HG03354 (cell line): Measurements from ENCODE around the gene GYG1.
"Not testable (repeated sequence)": the region's sequence is repeated elsewhere in the genome, so short reads cannot be mapped to it uniquely, and the experiment has no call there.

Source experiments
- ATAC-seq: cut with Tn5 transposase; IDR thresholded peaks from one replicate; pipeline ENCODE4 v1.9.1; 2021; ENCODE audit warnings: mild to moderate bottlenecking; ENCODE audit not compliant: unreplicated experiment, poor library complexity, severe bottlenecking

Gene GYG1

DNA sequence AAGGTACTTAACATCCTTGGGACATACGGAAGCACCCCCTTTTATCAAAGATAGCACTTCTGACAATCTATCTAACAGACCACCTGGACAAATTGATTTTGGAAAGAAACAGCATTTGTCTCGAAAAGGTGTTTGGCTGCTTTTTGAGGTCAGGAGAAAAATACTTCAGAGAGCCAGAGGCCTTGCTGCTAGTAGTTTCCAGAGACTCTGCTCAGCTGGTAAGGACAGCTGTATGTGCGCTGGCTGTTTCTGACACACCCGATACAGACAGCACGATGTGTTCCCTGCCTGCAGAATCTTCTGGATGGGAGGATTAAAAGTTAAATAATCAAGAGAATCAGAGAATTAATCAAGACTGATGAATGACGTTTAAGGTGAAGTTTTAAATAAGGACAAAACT, 15.6 kb upstream of the GYG1 start:
- ATAC-seq: no peak

DNA sequence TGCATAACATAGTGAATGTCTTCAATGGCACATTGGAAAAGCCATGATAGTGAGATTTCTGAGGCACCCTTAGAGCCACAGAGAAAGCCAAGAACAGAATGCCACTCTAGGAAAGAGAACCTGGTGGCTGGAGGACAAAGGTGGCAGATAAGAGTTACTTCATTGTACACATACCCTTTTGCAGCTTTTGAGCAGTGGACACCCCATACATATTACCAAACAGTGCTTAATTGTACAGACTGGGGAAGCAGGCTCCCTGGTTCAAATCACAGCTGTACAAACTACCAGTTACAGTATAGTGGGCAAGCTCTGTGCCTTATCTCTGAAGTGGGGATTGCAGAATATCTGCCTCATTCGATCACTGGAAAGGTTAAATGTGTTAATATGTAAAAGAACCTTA, 10.1 kb upstream of the GYG1 start:
- ATAC-seq: no peak

DNA sequence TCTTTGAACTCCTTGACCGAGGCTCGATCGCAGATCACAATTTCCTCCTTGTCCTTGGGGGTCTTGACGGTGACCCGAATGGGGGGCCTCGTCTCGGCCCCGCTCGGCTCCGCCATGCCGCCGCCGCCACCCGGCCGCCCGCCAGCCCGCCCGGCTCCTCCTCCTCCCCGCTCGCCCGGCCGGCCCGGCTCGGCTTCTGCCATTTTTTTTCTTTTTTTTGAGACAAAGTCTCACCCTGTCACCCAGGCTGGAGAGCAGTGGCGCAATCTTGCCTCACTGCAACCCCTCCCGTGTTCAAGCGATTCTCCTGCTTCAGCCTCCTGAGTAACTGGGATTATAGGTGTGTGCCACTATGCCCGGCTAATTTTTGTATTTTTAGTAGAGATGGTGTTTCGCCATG, 3.8 kb upstream of the GYG1 start:
- not testable (repeated sequence) for ATAC-seq

DNA sequence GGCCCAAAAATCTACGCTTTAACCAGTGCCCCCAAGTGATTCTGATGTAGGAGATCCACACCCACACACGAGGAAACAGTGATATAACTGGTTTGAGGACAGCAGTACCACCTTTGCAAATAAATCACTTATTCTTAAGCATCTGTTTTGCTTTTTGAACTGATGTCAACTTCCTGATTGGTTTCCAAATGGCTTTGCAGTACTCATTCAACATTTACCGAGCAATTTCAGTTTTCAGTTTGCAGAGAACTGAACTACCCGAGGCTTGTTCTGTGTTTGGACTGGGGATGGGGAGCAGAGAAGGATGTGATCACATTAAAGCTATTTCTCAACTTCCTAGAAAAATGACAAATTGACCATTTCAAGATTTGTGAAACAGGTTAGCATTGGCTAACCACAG, 1.1 kb upstream of the GYG1 start:
- ATAC-seq: peak; percentile 41

DNA sequence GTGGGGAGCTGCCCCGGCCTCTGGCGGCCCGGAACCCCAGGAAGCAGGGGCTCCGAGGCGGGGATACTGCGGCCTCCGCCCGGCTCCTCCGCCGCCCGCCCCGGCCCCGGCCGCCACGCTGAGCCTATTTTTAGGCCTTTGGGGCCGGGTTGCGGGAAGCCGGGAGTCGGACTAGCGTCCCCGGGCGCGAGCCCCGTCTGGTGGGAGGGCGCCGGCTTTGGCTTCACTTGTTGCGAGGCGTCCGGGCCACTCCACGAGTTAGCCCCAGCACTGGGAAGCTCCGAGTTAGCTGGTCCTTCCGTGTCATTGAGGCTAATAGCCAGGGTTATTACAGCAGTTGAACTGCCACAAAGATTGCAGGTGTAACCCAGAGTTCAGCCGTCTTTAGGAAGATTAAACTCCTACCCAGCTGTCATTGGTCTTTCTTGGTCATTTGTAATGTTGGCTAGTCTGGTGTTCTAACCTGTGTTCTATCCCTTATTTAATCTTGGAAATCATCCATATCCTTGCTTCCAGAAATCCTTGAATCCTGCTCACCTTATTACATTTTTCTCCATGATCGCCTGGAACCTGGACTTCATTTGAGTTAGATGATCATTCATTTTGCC, 791 bp downstream of the GYG1 start:
- peak; percentile 32 for ATAC-seq

DNA sequence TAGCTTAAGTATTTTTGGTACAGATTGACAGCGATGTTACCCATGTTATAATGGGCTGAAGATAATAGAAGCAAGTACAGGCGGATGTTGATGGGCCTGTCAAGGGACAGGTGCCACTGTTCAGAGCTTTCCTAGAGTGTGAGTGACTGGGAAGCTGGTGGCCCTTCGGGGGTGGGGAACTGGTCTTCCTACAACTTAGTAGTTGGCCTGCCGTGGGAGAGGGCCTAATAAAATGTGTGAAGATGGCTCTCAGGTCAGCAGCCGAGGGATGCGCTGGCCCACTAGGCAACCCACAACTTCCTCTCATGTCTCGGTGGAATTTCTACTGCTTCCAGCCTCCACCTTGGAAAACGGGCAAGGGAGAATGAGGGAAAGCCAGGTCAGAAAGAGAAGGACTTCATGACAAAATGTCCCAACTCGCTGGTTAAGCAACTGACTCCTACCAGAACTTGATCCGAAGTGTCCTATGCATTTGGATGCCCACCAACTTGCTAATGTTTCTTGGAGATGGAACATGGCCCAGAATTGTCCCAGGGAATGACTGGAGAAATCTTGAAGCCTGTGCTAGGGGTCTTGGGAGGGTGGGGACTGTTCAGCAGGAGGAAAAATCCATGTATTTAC, 1.4 kb downstream of the GYG1 start:
- no peak for ATAC-seq

DNA sequence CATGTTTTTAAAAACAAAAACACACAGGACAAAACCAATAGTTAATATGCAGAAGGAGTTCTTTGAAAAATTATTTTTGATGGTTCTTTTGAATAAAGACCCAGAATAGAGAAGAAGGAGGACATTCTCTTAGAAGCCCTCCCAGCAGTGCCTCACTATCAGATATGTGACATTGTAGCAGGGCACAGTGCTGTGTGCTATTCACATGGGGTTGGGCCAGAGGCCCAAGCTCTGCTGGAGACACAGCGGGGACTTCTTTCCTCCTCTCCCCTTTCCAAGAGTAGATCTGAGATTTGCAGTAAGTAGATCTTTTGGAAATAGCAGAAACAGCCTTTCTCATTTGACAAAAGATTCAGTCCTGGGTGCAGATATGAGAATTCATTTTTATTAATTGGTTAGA, 6.3 kb downstream of the GYG1 start:
- ATAC-seq: no peak

DNA sequence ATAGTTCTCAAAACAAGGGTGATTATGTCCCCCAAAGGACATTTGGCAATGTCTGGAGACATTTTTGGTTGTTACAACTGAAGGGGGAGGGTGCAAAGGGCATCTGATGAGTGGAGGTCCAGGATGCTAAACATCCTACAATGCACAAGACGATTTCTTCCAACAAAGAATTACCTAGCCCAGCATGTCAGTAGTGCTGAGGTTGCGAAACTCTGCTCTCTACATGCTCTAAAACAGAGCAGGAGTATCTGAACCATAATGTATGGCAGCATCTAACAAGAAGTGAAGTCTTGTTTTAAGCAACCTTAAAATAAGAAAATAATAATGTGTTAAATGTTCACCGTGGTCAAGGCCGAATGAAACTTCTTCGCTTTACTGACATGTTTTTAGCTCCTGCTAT, 7.0 kb downstream of the GYG1 start:
- ATAC-seq: no peak

DNA sequence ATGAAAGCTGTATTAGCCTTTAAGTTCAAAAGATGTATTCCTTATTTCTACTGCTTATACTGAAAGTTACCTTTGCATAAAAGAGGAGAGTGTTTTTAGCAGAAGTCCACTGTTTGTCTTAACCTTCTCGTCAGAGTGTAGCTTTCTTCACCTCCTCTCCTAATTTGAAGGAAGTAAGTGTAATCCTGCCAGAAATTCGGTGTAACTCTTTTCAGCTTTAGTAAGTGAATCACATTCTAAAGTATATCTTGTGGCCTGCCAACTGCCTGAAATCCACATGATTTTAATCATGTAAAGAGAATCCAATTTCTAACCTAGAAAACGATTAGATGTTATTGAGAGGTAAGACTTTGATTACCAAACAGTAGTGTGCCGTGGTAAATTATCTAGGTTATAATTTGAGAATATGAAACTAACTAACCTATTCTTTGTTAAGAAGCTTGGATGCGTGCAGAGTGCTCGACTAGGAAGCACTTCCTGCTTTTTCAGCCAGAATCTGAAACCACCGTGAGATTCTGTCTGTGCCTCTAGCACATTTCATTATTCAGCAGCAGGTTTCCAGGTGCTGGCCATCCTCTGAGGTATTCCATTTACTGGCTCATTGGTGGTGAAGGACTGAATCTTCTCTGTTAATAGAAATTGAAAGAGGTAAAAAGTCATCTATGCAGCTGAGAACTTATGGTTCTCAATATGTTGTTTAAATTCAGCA, 7.5 kb downstream of the GYG1 start:
- ATAC-seq: peak; percentile 43

DNA sequence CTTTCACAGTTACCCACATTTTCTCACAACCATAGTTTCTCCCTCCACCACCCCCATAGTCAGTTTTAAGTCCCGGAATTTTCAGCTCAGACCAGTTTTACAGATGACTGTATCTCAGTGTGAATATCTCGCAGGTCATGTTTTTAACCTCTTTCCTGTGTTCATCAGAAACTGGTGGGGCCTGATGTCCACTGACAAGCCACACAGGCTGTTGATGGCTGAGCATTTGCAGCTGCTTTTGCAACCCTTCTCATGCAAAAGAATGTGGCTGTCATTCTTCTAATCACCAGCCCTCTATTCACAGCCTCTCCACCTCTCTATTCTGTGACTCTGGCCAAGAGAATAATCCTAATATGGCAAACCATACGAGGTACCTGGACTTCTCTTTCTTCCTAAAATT, 8.5 kb downstream of the GYG1 start:
- ATAC-seq: no peak

DNA sequence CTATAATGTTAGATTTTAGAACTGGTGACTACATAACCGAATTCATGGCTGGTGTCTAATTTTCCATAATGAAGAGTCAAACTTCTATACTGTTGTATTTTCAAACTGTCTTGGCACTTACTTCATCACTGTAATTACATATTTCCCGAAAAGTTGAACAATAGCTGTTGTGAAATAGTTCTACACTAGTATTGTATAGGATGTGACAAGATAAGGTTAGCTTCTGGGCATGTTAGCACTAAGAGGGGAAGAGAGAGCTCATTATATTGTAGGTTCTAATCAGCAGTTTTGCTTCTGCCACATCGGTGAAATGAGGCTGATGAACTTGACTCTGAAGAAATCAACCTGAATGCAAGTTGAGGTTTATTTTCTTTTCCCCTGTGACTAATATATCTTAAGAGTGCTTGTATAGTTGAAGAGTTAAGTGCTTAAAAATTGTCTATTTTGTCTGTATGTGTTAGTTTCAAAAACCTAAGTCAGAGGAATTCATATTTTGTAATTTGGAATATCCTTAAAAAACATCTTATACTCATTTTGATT, 8.9 kb downstream of the GYG1 start:
- ATAC-seq: no peak

DNA sequence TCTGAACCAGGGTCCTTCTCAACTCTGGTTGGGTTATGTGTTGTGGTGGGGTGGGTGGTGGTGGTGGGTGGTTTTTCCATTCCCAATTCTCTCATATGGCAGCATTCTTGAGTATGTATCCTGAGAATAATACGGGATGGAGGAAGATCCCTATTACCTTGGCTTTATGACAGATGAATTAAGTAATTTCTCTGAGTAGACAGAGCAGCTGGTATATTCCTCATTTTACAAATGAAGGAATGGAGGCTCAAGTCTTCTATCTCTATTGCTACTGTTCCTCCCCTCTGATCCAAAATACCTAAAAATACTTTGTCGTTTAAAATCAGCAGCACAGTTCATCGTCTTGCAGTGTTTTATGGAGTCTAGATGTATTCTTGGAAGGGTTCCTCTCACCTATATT, 10.4 kb downstream of the GYG1 start:
- ATAC-seq: no peak

DNA sequence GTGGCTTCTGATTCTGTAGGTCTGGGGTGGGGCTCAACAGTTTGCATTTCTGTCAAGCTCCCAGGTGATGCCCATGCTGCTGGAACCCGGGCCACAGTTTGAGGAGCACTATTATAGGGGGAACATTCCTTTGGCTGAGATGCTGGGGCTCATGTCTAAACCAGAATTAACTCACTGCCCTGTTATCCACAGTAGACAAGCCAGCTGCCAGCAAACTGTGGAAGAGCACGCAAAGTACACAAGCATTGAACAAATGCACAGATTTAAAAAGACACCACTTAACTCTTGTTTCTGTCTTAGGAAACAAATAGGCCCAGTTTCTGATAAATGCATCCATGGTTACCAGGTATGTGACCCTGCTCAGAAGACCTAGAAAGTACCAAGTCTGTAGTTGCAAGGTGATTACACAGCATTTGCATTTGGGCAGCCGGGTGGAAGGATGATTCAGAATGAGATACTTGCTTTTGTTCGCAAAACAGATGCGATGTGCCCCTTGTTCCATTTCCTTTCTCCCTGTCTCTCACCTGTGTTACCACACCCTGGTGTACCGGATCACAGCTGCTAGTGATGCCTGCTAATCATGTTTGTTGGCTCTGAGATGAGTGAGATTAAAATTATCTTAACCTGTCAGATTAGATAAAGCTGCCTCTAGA, 12.4 kb downstream of the GYG1 start:
- peak; percentile 90 for ATAC-seq

DNA sequence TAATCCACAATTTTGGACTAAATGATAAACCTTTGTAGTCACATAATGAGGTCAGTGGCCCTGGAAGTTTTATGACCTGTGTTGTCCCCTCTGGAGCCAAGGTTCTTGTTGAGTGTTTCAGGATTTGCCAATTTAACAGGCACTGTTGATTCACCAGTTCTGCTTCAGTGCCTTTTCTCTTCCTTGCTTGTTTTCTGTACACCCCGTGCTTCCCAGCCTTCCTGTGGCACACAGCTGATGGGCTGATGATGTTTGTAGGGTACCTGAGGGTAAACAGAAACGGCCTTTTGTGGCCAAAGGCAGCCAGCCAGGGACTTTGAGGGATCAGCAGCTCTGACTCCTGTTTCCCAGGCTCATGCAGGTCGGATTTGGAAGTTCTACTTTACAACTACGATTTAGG, 13.3 kb downstream of the GYG1 start:
- ATAC-seq: no peak

DNA sequence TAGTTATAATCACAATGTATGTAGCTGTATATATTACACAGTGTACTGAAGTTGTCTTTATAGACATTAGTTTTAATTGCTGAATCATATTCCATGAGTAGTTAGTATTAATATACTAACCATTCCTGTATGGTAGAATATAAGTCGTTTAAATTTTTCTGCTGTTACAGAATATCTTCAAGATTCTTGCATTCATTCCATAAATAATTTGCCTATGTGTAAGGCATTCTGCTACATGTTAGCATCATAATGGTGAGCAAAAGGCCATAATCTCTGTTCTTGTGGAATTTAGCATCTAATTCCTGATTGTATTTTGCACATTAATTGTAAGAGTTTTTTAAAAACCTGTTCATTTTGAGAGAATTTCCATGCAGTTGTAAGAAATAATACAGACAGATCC, 14.1 kb downstream of the GYG1 start:
- ATAC-seq: no peak

DNA sequence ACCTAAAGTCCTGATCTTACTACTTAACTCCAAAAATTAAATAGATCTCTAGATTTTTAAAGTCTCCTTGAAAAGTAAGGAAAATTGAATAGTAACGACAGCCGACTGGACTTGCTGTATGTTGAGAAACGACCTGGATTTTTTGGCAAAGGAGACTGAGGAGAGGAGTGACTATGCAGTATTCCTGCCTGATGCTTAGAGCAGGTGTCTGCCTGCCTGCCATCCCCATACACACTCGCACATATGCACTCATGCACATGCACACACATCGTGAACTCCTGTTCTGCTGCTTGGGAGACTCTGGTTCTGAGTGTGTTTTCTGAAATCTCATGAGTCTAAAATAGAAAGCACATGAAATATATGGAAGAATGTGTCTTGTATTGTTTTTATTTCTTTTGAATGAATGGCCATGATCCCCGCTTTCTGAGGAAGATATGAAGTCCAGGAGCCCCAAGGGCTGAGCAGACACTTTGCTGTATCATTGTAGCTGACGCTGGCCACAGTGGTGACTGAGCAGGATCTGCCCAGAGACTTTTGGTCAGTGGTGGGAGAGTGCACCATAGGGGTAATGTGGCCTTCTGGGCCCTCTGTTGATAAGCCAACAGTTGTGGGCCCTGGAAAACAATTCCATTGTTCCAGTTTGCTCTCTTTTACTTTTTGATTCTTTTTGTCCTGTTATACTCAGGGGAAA, 16.4 kb downstream of the GYG1 start:
- no peak for ATAC-seq

DNA sequence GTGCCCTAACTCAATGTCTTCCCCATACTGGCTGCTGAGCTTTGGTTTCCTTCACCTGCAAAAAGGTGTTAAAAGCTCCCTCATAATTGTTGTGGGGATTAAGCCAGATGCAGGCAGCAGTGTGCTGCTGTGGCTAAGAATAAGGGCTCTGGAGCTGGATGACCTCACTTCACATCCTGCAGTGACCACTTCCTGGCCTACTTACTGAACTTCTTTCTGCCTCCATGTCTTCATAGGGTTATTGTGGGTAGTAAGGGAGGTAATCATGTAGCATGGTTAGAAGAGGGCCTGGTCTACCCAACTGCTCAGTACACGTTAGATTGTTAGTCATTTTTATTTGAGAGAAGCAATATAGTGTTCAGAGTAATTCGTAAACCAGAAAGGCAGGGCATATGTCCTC, 18.4 kb downstream of the GYG1 start:
- ATAC-seq: peak; percentile 96

DNA sequence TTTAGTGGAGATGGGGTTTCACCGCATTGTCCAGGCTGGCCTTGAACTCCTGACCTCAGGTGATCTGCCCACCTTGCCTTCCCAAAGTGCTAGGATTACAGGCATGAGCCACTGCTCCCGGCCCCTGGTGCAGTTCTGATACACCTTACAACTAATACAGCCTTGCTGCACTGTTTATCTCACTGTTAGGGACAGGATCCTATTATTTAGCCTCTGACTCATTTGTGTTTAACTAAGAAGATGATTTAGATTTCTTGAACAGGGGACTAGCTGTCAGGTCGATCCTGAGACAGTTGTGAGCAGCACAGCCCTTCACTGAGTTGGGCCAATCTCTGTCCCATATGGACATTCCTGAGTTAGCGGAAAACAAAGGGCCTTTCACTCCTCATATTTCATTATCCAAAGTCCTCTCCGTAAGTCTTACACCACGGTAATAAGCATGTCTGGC, 19.2 kb downstream of the GYG1 start:
- ATAC-seq: no peak

DNA sequence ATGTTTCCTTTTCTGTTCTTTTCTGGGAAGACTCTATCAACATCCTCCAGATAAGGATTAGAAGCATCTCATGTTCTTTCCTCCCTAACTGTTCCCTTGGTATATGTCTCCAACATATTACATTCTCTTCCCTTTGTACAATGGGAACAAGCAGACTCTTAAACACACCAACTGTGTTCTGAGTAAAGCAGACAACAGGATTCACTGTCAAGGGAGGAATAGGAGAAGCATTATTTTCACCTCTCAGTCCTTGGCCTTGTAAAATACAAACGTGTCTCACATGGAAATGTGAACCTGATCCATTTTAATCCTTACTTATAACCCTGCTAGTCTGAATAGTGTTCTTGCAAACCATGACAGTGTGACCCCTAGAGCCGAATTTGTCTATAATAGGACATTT, 19.6 kb downstream of the GYG1 start:
- no peak for ATAC-seq

DNA sequence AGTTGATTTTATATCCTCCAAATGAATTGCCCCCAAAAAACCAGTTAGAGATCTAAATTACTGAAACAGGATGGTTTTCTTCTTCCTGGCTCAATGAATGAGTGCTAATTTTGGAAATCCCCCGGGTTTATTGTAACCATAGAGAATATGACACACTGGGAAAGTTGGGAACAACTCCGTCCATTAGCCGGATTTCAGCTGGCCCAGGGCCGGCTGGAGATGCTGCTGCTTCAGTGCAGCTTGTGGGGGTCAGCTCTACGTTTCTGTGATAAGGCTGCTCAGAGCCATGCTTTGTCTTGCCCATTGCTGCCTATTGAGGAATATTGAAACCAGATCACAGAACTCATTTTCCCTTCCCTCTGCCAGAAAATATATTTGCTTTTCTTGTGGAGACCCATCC, 20.3 kb downstream of the GYG1 start:
- ATAC-seq: no peak
